Urothelium cell line (cell line): Measurements from ENCODE around the gene CHKA.

Experiments used
- DNase-seq: peaks from one replicate; pipeline ENCODE4 v3.0.0; 2011; ENCODE audit warnings: low spot score, mixed read lengths
- FAIRE-seq: peaks from 2 replicates; lab custom pipeline; 2011; peaks lifted over from hg19 to GRCh38; lab: Jason Lieb, UNC

Gene CHKA

GRCh38 chr11:68077617-68078582 lies 43.3 kb downstream of the CHKA start:
- no peak for DNase-seq
- FAIRE-seq, result no peak

DNA sequence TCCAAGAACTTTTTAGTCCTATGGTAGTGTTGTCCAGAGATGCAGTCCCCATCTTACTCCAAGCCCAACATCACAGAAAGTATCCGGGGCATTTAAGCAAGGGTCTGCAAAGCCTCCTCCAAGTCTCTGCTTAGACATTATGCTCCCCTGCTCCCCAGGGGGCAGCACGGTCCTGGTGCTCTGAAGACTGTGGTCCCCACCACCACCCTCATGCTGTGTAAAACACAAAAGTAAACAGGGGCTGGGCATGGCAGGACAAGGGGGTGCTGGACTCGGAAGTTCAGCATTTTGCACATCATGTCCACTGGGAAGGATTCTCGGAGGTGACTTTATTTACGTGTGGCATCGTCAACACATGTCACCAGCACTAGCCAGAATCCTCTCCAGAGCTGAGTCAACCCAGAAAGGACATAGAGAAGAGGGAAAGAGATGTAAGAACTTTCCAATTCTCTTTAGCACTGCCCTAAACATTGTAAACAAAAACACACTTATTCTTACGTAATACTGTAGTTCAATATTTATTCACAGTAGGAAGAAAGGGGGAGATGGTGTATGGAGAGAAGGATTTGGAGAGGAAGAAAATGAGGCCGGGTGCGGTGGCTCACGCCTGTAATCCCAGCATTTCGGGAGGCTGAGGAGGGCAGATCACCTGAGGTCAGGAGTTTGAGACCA lies 44.7 kb downstream of the CHKA start:
- no peak for FAIRE-seq
- DNase-seq, result no peak

- DNase-seq (no peak), FAIRE-seq (no peak)
Observed at GRCh38 chr11:68074584-68075352, 46.4 kb downstream of the CHKA start.

- DNase-seq, result no peak
- no peak for FAIRE-seq
Observed at GRCh38 chr11:68071281-68072048, 49.7 kb downstream of the CHKA start.

GRCh38 chr11:68067991-68068390 lies 53.2 kb downstream of the CHKA start:
- FAIRE-seq, result no peak

GRCh38 chr11:68066742-68067141 lies 54.4 kb downstream of the CHKA start:
- no peak for DNase-seq
- no peak for FAIRE-seq

More at GRCh38 chr11:68067991-68068390, 53.2 kb downstream of the CHKA start:
- no peak for DNase-seq

DNA sequence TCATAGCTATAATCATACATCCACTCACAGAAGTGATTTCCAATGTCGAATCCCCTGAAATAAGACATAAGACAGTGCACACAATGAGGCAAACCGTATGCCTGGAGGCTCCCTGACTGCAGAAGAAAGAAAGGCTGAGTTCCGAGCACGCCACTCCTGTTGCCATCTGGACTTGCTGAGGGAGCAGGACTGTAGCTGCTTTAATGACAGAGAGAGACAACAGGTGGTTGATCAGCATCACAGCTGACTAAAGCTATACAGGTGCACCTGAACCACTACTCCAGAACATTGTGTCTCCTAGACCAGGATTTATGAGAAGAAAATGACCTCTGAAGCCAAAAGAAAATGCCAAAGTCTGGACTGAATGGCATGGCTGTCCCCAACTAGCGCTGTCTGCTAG lies 55.3 kb downstream of the CHKA start:
- DNase-seq (no peak), FAIRE-seq (no peak)

- FAIRE-seq, result no peak
Observed at GRCh38 chr11:68064926-68065325, 56.3 kb downstream of the CHKA start.

GRCh38 chr11:68061508-68061907 lies 59.7 kb downstream of the CHKA start:
- no peak for FAIRE-seq
- DNase-seq, result no peak

More at GRCh38 chr11:68064926-68065325, 56.3 kb downstream of the CHKA start:
- DNase-seq, result no peak

GRCh38 chr11:68057807-68058206 lies 63.4 kb downstream of the CHKA start:
- FAIRE-seq (no peak), DNase-seq (no peak)

GRCh38 chr11:68056317-68057285 lies 64.6 kb downstream of the CHKA start:
- no peak for FAIRE-seq

DNA sequence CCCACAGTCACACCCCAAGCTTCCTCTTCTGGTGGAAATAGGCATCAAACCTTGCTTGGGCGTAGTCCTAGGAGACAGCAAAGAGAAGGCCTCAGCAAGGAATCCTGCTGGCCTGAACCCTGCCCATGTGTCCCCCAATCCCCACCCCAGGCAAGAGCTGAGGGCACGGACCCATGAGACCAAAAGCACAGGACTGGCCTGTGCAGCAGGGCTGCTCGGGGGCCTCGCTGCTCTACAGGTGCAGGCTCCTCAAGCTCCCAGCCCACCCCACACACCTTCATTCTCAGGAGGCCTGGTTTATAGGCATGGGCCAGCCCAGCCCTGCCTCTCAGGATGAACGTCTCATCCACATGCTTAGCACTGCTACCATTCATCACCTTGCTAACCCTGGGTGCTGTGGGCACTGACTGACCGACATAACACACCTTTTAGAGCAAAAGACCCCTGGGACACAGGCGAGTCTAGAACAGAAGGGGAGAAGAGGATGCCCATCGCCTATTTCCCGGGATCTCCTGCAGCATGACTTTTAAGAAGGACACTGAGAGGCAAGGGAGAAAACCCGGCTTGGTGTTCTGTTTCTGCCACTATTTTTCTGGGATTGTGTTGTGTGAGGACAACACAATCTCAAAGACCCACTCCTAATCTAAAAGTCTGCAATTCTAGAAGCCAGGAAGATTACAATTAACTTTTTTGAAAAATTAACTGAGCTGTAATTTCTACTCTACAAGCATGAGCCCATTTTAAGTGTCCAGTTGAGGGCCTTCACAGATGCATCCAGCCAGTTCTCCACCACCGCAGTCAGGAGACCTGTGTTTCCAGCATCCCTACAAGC lies 67.0 kb downstream of the CHKA start:
- DNase-seq (no peak), FAIRE-seq (no peak)

More at GRCh38 chr11:68056317-68057285, 64.6 kb downstream of the CHKA start:
- DNase-seq, result no peak

GRCh38 chr11:68053117-68053516 lies 68.1 kb downstream of the CHKA start:
- FAIRE-seq (no peak), DNase-seq (no peak)

DNA sequence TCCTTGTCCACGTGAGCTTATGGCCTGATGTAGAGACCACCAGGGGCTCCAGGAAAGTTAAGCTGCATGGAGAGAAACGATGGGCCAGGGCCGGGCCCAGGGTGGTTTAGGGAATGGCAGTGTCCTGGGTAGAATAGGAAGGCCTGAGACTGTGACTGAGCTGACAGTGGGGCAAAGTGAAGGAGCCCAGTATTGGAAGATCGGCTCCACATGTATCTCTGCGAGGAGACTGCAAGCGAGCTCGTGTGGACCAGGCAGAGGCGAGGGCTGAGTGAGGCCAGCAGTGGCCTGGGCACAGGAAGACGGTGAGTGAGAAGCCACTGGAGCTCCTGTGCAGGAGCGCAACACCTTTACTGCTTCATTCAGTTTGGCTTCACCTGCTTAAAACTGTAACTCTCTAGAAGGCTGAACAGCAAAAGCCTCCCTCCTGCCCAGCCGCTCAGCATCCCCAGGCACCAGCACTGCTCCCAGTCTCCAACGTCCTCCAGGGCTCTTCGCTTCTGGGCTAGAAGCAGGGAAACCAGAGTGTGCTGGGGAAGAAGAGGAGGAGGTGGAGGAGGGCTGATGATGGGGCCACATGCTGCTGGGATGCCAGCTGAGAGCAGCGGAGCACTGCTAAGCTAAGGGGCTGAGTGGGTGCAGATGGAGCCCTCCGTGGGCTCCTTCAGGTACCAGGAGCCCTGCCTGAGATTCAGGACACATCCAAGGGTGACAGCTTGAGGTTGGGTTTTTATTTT lies 68.9 kb downstream of the CHKA start:
- DNase-seq (no peak), FAIRE-seq (no peak)

GRCh38 chr11:68051191-68052136 lies 69.7 kb downstream of the CHKA start:
- DNase-seq, result no peak
- FAIRE-seq, result no peak

DNA sequence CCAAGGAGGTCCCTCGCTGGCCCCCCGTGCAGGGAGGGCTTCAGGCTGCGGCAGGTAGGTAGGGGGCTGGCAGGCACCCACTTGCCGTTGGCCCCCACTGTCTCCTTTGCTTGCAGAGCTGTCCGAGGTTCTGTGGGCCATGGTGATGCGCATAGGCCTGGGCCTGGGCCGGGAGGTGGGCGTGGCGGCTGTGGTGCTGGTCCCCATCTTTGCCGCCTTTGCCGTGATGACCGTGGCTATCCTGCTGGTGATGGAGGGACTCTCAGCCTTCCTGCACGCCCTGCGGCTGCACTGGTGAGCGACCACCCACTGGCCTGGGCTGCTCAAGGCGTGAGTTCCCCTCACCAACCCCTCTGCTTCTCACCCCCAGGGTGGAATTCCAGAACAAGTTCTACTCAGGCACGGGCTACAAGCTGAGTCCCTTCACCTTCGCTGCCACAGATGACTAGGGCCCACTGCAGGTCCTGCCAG lies 70.8 kb downstream of the CHKA start:
- FAIRE-seq, result no peak

More for the DNA sequence above, 70.8 kb downstream of the CHKA start:
- no peak for DNase-seq
